ENCODE measurements around the gene HS6ST2.

DNA sequence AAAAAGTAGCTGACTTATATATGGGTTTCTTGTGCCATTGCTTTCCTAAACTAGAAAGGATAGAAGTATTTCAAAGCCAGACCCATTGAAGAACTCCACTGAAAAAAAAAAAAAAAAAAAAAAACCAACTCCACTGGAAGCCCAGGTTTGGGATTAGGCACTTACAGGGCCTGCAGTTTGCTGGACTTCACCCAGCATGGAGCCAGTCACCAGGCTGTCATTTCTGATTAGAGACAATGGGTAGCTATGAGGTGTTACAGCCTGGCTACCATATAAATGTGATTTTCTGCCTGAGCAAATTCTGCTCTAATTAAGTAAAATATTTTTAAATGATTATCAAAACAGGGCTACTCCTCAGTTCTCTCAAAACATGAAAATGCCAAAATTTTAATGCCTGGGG is 49.5 kb downstream of the HS6ST2 start:
- TF ChIP-seq, protein P1, sequence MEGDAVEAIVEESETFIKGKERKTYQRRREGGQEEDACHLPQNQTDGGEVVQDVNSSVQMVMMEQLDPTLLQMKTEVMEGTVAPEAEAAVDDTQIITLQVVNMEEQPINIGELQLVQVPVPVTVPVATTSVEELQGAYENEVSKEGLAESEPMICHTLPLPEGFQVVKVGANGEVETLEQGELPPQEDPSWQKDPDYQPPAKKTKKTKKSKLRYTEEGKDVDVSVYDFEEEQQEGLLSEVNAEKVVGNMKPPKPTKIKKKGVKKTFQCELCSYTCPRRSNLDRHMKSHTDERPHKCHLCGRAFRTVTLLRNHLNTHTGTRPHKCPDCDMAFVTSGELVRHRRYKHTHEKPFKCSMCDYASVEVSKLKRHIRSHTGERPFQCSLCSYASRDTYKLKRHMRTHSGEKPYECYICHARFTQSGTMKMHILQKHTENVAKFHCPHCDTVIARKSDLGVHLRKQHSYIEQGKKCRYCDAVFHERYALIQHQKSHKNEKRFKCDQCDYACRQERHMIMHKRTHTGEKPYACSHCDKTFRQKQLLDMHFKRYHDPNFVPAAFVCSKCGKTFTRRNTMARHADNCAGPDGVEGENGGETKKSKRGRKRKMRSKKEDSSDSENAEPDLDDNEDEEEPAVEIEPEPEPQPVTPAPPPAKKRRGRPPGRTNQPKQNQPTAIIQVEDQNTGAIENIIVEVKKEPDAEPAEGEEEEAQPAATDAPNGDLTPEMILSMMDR (IDR thresholded peaks at IDR 0.05): no peak
- TF ChIP-seq POLR2AphosphoS5 (IDR thresholded peaks at IDR 0.05): no peak
